HG02571 (cell line): ENCODE data around the gene DCC.

Source experiments
- ATAC-seq: cut with Tn5 transposase; IDR thresholded peaks from one replicate; pipeline ENCODE4 v1.9.1; 2021; ENCODE audit warnings: mild to moderate bottlenecking, moderate library complexity; ENCODE audit not compliant: unreplicated experiment

Gene DCC

GRCh38 chr18:52999633-53000032 lies 659.6 kb downstream of the DCC start:
- no peak for ATAC-seq

GRCh38 chr18:53004798-53005197 lies 664.8 kb downstream of the DCC start:
- ATAC-seq = no peak

DNA sequence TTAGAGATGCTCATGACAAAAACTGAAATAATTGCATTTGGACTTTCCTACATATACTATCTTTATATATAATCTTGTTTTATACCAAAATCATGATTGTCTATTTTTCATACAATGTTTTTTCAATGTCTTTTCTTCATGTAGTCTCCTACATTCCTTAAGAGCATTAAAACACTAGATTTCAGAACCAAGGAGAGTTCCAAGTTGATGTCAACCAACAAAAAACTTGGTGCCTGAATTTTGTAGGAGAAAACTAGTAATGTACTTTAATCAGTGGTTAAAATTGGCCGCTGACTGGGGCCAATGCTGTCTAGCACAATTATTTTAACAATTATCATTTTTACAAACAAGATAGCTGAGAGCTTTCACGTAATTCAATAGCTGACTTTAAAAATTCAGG lies 678.8 kb downstream of the DCC start:
- no peak for ATAC-seq

GRCh38 chr18:53025247-53025646 lies 685.2 kb downstream of the DCC start:
- no peak for ATAC-seq

GRCh38 chr18:53028565-53028964 lies 688.6 kb downstream of the DCC start:
- no peak for ATAC-seq

DNA sequence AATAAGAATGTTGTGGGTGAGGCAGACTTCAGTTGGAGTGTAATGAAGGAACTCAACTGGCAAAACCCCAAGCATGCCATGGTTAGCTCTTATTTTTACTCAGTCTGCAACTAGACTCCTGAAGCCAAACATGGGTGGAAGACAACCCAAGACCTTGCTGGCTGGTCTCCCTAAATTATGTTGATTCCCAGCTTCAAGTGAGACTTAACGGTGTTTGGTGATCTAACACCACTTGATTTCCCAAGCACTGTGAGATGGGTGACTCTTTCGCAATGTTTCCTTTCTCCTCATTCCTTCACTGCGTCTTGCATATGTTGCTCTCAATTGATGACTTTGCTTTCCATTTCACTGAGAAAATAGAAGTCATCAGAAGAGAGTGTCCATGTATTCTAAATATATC lies 693.1 kb downstream of the DCC start:
- no peak for ATAC-seq

DNA sequence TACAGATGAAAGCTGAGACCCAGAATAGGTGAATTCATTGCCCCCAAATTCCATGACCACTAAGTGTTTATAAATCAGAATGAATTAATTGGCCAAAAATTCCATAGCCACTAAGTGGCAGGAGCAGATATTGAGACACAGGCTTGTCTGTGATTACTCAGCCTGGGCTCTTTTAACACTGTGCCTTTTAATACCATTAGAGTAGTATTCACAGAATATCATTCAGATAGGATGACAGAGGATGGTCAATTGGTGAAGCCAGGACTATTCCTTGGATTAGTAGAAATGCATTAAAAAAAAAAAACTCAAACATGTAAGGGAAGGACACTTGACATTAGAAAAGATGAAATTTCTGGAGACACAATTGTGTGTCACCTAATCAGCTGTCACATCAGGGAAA lies 698.6 kb downstream of the DCC start:
- ATAC-seq = no peak

DNA sequence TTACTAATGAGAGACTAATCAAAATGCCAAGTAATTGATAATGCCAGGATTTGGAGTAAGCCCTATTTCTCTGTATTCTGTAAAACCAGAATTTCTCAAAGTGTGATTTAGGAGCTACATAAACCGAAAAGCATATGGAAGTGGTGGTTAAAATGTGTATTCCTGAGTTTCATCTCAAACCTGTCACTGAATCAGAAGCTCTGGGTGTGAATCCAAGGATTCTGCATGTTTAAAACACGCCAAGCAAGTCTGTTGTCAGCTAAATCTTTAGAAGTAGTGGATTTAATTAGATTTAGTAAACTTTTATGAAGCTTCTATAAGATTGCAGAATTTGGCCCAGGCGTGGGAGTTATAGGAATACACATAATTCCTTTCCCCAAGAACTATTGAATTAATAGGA lies 700.3 kb downstream of the DCC start:
- no peak for ATAC-seq

GRCh38 chr18:53056064-53056463 lies 716.1 kb downstream of the DCC start:
- ATAC-seq = no peak

DNA sequence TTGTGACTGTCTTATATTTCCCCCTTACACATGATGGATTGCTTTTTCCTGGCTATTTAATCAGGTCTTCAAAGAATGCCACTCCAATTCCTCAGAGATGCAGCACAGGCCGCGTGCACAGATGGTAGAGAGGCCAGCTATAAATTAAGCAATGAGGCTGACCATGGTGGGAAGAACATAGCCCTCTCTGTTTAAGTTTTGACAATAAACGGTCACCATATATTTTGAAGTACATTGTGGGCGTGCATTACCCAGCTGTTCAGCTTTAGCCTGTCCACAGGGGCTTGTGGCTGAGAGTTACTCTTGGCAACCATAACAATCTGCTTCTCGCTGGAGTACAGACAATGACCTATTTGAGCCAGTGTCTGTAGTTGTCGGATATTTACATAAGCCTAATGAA lies 730.8 kb downstream of the DCC start:
- ATAC-seq = no peak

DNA sequence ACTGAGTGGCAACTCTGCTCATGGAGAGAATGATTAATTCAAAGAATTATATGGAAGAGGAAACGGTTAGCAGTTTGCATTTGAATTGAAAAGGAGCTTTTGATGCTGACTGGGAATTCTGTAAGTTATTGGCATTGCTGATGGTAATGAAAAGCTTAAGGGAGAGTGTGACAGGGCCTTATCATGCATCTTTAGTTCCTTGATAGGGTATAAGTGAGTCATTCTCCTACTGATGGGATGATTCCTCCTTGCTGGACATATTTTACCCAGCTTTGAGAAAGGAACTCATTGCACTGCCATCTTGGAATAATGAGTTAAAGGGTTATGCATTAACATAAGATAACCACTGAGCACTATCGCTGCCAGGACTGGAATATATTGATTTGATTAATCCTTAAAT lies 740.7 kb downstream of the DCC start:
- ATAC-seq = no peak

DNA sequence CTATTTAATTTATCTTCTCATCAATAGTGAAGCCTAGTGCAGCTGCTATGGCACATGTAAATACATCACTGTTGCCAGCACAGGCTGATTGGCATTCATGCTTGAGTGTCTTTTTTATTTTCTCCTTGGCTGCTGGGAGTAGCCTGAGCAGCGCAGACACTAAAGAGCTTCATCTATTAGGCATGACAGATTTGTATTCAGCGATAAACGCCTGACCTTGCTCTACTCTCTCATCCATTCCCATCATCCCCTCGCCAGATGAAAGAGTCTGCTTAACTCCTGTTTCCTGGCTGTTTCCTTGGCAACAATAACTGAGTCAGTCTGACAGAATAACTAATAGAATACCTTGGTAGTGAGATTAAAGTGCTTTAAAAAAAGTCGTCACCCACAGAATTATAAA lies 753.6 kb downstream of the DCC start:
- ATAC-seq = no peak

DNA sequence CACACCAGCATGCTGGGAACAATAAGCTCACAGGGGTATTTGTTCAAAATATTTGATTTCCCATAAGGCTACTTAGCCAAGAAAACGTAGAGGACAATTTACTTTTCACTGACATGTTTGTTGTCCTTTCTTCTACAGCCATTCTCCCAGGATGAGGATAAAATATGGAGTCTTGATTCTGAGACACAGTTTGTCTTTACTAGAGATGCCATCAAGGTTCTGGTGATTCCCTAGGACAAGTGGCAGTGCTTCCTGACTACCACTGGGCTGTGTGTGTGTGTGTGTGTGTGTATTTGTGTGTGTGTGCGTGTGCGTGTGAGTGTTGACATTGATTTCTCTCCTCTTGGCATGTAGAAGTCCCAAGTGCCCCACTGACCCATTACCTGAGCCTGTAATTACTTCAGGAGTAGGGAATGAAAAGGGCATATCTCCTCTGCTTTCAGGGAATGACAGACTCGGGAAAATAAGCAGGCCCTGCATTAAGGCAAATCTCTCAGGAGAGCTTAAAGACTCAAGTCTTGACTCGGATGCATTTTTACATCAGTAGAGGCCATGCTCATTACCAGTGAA lies 761.6 kb downstream of the DCC start:
- no peak for ATAC-seq

- no peak for ATAC-seq
These were observed 774.4 kb downstream of the DCC start for GRCh38 chr18:53114441-53114840.

GRCh38 chr18:53115876-53116585 lies 776.0 kb downstream of the DCC start:
- no peak for ATAC-seq

GRCh38 chr18:53117851-53118250 lies 777.9 kb downstream of the DCC start:
- ATAC-seq = no peak

DNA sequence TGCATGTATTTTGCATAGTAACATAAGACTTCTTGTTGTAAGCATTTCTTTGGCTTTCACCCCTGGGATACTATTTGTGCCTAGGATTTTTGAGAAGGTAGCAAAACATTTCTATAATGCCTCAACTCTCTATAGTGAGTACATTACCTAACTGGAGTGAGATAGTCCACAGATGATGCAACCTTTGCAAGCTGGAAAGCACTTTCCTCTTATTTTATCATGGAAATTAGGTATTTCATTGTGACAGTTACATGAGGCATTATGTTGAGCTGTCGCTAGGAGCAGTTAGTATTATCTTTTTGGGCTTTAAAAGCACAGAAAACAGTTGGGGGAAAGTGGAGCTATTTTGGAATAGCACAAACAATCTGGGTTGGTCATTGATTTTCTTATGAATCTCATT lies 786.2 kb downstream of the DCC start:
- ATAC-seq = no peak

DNA sequence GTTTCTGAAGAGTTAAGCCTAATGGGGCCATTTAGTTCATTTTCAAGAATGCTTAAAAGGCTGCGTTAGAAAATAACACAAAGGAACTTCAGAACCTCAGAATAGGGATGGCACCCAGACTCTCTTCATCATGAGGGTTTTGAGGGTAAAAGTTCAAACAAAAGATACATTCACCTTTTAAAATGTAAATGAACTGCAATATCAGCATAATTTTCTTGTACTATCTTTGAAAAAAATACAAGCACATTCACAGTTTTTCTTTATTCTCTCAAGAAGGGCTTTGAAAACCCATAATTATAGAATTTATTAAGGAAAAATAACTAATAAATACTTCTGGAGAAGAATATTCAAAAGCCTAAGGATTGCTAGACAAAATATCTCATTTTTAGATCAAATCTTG lies 791.0 kb downstream of the DCC start:
- ATAC-seq = no peak

DNA sequence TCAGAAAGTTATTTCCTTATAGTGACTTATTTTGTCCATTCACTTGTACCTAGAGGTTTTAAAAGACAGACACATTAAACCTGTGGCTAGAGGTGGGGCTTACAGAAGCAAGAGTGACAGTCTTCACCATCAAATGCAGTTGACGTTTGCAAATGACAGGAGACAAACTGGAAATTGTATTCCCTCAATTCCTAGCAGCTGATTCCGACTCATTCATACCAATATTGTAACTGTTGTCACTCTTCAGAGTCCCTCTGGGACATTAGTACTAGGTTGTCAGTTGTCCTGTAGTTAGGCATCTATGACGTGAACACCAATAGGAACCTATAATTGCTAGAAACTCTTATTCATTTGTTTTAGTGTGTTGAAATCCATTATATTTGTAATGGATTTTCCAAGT lies 794.7 kb downstream of the DCC start:
- no peak for ATAC-seq

DNA sequence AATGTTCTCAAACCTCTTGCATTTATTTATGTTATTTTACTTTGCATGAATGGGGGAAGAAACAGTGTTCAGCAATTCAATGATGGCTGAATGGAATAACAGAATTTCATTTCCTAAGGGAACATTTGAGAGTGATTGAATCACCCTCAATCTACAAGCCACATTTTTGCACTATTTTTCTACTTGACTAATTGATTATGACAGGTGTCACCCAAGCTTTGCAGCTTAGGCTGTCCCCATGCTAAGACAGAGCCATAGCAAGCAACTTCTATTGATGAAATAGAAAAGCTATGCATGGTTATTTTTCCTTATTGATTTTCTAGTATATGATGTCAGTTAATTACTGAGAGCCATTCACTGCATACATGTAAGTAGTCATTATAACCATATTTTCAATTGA lies 795.7 kb downstream of the DCC start:
- ATAC-seq = no peak

DNA sequence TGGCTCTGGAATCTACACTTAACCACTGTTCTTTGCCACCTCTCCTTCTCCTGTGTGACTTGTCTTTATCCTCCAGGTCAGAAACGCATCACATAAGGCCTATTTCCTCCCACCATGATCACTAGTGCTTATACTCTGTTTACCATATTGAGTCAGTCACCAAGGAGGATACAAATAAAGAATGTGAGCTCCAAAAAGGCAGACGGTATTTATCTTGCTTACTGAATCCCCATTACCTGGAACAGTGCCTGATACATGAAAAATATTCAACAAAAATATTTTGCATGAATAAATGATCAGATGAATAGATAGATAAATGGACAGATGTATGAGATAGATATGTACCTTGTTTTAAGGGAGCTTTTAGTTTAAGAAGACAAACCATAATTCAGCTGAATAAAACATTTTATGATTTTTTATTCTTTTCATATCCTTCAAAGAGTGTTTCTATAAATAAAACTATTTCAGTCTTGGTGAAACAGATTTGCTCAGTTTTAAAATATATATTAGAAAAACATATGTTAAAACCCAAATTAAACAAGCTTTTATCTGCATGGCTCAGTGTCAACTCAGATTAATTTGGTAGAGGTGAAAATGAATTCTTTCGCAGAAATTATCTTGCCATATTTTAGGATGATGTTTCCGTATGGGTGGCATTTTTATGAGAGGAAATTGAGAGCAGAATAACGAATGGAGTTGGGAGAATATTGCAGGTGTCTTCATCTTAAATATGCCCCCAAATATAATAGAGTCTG lies 799.9 kb downstream of the DCC start:
- ATAC-seq = no peak

DNA sequence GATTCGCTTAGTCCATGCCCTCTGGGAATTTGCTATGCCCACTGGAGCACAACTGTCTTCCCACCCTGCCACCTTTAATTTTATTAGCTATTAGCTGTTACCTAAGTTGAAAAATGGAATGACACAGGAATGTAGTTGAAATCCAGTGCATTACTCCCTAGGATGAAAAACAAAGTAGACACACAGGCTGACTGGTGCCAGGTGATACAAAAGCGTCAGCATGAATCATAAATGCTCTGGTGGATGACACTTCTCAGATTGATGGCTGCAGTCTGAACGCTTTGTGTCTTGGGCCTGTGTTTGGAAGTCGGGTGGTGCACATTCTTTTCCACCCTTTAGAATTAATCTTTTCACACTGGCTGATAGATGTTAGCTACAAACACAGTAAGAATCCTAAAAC lies 802.0 kb downstream of the DCC start:
- ATAC-seq = no peak
